Measurements from ENCODE around the gene HOXD11. TPM values are rescaled to one million over a fixed set of nuclear protein-coding genes. Genes with fewer than 3 reads are reported as not detected.

The HOXD11 gene
- total RNA-seq, 2 donors from 2014 or later, result 0.32 to 5.3 TPM

DNA sequence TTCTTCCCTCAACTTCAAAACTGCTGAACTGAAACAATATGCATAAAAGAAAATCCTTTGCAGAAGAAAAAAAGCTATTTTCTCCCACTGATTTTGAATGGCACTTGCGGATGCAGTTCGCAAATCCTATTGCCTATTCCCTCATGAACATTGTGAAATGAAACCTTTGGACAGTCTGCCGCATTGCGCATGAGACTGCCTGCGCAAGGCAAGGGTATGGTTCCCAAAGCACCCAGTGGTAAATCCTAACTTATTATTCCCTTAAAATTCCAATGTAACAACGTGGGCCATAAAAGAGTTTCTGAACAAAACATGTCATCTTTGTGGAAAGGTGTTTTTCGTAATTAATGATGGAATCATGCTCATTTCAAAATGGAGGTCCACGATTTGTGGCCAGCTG lies 30.8 kb downstream of the HOXD11 start:
- no peak for DNase-seq (ENCODE audit: low spot score)
- intact Hi-C loops (cut with DNase I), result loop anchor here (5.0 kb wide), 1 partner anchor 499 kb away; no protein-coding TSS in a partner anchor

DNA sequence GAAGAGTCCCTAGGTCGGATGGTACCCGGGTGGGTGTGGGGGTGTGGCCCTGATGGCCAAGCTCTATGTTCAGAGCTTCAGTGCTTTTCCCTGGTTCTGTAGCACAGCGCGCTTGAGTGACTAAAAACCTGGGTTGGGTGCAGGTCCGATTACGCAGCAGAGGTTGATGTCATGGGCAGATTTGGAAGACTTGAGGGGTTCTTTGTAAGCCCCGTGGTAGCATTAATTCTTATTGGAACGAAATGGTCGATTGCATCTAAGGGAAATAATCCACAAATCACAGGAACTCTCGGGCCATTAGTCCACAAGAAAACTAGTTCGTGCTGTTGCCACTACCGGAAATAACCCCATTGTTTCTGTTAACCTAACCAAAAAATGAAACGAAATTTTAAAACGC lies 31.4 kb downstream of the HOXD11 start:
- intact Hi-C loops (cut with DNase I), result loop anchor here (5.0 kb wide), 1 partner anchor 499 kb away; no protein-coding TSS in a partner anchor

DNA sequence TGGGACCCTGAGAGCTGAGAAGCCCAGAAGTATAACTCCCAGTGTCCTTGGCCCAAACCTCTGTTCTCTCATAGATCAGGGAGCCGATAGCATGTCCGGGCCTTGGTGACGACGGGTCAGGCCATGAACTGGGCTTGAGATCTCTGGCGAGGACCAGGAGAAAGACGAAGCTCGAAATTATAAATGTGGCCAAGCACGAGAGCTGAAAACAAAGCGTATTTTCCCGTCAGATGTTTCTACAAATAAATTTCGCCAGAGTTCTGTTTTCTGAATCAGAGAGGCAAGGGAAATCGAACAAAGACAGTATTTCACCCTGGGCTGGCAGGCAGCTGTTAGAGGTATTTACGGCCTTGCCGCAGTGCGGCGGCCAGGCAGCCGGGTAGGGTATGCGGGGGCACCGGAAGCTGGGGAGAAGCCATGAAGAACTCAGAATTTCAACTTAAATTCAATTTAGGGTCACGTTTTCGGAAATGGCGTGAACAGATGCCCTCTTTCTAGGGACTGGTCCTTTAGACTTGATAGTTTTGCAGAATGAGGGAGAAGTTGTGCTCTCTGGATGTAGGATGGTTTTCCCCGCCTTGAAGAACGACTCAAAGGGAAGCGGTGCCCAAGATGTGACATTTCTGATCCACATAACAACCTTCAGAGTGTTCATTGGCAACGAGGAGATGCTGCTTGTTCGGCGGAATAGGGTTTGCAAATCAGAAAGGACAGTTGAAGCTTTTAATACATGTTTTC lies 32.0 kb downstream of the HOXD11 start:
- intact Hi-C loops (cut with DNase I), result loop anchor here (5.0 kb wide), 1 partner anchor 498 kb away; no protein-coding TSS in a partner anchor
- no peak for DNase-seq (ENCODE audit: low spot score)

More for the DNA sequence above, 31.4 kb downstream of the HOXD11 start:
- no peak for DNase-seq (ENCODE audit: low spot score)

DNA sequence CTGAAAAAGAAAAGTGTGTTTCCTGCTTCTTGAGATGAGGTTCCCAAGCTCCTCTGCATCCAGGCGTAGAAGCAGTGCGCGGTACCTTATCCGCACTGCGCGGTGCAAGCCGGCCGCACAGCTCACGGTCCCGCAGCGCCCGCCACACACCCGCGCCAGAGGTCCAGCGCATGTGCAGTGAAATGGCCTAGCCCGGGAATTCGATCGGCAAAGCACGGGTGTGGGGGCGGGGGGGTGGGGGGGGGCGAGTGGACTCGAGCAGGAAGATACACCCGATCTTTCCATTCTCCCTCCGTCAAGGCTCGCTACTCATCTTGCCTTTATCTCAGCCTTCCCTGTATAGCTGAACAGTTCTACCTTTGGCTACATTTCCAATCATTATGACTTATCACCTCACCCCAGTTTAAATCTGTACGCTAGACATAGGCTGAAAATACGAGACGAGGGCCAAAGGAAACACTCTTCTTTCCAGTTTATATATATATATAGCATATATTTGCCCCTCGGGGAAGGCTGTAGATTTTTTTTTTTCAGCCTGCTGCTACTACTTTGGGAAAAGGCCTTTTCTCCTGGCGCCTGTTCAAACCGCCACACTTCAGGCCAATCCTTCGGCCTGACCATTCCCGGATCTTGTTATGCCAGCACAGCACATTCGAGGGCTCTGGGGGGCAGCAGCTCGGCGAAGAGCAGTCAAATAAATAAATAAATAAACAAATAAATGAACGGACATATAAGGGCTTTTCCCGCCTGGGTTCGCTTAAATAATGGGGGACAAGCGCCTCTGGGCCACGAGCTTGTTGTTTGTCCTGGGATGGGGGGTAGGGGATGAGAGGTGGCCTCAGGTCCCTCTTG lies 32.8 kb downstream of the HOXD11 start:
- DNase-seq (ENCODE audit: low spot score), result no peak
- intact Hi-C loops (cut with DNase I), result loop anchor here (2.0 to 10.0 kb wide), 5 partner anchors 312 to 497 kb away; no protein-coding TSS in a partner anchor

DNA sequence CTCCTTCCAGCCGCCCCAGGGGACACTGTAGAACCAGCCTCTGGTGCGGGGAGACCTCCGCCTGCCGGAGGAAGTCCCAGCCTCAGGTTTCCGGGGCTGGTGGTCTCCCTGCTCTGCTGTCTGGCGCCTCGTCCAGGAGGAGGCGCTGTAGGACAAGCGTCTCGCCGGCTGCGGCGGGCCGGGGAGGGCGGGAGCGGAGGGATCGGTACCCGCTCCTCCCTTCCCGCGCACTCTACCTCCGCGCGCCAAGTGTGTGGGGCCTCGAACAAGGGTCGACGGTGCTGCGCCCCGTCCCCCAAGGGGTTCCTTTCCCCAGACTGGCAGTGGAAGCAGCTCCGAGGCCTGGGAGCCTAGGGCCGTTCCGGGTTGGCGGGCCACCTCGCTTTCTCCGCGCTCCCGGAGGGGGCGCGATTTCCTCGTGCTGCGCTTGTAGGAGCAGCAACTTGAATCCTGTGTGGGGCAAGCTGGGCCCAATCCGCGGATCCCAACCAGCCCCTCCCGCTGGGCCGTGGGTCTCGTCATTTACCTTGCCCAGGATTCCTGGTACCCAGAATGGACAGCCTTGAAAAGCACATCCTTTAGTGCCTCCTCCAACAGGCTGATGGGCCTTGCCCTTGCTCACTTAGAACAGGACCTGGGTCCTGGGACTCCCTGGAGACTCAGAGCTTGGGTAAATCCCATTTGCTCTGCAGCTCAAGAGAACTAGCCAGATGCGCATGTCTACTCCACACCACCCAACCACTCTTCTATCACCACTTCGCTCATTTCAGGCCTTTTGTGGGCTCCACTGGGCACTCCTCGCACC lies 33.6 kb downstream of the HOXD11 start:
- intact Hi-C loops (cut with DNase I), result loop anchor here (2.0 to 10.0 kb wide), 4 partner anchors 312 to 414 kb away; no protein-coding TSS in a partner anchor
- DNase-seq (ENCODE audit: low spot score), result peak; percentile 92

DNA sequence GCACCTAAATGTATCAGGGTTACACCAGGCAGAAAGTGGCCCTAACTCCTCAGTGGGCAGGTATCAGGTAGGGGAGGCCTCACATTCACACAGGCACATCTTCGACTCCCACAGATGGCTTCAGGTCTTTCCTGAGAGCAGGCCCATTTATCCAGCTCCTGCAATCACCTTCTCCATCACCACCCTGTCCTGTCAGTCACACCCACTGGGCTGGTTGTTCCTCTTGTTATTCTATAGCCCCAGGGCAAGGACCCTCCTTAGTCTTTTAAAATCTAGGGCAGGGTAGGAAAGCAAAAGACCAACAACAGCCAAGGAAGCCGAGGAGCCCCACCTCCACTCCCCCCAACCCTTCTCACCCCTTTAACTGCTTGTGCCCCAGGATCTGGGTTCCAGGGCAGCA lies 35.2 kb downstream of the HOXD11 start:
- intact Hi-C loops (cut with DNase I), result loop anchor here (5.0 to 10.0 kb wide), 3 partner anchors 310 to 413 kb away; no protein-coding TSS in a partner anchor
- no peak for DNase-seq (ENCODE audit: low spot score)

DNA sequence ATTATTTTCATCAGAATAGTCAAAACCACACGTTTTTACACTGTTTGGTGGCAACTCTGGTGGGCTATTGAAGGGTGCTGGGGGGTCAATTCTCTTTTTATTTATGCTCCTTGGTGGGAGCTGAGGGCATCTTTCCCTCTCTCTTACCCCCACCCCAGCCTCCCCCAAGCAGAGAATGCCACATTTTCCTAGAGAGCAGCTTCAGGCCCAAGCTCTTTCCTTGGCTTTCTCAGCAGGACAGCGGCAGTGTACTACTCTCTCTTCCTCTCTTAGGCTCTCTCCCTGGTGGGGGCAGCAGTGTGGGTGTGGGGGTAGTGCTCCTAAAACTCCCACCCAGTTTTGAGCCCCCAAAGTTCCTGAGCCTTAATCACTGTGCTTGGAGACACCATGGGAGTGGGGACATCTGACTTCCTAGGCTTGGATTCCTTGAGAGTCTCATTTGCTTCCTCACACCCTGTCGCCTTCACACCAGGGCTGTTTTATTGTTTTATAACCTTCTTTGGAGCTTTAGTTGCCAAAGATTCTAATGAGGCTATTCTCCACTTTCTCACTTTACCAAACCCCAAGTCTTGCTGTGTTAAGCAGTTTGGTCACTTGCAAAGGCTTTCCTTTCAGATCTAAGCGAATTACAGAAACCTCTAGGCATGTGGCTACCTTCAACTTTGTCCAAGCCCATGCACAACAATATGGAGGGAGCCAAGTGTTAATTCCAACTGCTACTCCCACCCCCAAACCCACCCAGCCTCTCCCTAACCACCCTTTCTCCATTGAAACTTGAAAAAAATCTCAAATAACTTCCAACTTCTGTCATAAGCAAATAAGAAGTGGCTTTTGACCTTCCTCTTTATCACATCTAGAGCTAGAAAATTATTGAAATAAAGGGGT lies 38.2 kb downstream of the HOXD11 start:
- intact Hi-C loops (cut with DNase I), result loop anchor here in 1 of 2 donors (10.0 kb wide), 1 partner anchor 409 kb away; no protein-coding TSS in a partner anchor

DNA sequence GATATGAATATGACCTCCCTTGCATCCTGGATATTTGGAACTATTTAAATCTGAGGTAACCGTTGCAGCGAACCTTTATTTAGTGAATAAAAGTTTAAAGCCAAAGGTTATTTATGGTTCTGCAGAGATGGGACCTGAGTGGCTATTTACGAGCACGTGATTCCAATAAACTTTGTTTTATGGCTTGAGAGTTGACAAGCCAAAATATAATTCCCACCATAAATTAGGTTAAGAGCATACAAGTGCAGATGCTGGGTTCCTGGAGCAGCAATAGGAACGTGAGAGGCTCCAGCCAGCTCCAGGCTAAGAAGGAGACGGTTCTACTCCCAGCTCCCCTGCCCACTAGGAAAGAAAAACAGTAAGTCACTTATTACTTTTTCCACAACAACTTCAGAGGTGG lies 39.0 kb downstream of the HOXD11 start:
- DNase-seq (ENCODE audit: low spot score), result no peak
- intact Hi-C loops (cut with DNase I), result loop anchor here in 1 of 2 donors (10.0 kb wide), 1 partner anchor 409 kb away; no protein-coding TSS in a partner anchor

More for the DNA sequence above, 38.2 kb downstream of the HOXD11 start:
- no peak for DNase-seq (ENCODE audit: low spot score)

DNA sequence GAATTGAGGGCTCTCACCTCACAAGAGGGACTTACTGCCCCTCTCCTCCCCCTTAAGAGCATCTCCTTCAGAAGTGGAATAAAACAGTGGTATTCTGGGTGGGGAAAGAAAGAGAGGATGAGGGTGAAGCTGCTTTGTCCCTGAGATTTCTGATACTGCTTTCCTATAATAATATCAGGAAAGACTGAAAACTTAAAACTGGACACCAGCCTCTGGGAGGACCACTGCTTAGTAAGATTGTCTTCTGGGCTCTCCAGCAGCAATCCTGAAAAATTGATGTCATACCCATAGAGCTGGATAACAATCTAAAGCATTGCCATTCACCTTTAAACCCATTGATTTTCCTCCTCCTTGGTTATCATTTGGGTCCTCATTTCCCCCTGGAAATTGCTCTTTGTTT lies 39.6 kb downstream of the HOXD11 start:
- intact Hi-C loops (cut with DNase I), result loop anchor here in 1 of 2 donors (10.0 kb wide), 1 partner anchor 408 kb away; no protein-coding TSS in a partner anchor
- no peak for DNase-seq (ENCODE audit: low spot score)

DNA sequence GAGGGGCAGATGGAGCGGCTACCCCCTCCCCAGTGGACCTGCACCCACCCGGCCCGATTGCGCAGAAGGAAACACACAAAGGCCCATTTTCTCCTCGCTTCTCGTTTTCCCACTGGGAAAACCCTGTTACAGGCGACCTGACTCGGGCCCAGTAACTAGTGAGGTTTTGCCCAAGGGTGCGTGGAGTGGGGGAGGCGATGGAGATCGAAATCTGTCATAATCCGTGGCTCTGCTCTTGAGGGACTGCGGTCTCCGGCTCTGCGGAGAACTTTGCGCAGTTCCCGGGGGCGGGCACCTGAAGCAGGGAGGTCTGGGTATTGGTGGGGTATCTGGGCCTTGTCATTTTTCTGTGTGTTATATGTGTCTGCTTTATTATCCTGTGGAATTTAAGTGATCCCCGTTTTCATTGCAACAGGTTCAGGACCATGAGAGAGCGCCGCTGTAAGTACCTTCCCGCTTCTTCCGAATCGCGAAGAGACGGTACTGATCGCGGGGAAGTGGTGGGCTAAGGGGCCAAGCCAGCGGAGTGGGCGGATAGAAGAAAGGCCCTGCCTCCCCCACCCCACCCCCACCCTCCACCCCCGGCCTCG lies 40.2 kb downstream of the HOXD11 start:
- DNase-seq (ENCODE audit: low spot score), result no peak
- intact Hi-C loops (cut with DNase I), result loop anchor here in 1 of 2 donors (10.0 kb wide), 1 partner anchor 407 kb away; no protein-coding TSS in a partner anchor

DNA sequence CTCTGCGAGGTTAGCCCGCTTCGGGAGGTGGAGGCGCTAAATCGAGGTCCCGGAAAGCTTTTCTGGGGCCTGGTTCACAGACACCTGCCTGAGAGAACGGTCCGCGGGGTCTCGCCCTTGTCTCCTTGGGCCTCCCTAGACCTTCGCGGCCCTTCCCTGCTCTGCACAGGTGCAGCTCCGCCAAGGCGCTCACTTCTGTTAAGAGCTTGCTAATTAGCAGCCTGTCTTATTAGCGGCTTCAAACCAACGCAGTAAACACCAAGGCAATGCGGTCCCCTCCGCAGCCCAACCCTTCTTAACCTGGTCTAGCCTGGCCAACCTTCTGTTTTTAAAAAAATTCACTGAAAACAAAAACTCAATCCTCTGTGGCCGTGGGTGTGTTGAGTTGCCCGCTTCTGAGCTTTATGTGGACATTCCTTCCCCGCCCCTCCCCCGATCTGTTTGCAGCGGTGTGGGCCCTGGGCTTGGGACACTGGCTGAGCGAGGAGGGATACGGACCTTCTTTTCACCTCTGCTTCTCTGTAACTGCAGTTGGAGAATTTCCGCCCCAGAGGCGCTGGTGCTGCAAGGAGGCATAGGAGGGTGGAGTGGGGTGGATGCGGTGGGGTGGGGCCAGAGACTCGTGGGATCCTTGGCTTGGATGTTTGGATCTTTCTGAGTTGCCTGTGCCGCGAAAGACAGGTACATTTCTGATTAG lies 40.9 kb downstream of the HOXD11 start:
- intact Hi-C loops (cut with DNase I), result loop anchor here in 1 of 2 donors (10.0 kb wide), 1 partner anchor 407 kb away; no protein-coding TSS in a partner anchor
- DNase-seq (ENCODE audit: low spot score), result no peak

DNA sequence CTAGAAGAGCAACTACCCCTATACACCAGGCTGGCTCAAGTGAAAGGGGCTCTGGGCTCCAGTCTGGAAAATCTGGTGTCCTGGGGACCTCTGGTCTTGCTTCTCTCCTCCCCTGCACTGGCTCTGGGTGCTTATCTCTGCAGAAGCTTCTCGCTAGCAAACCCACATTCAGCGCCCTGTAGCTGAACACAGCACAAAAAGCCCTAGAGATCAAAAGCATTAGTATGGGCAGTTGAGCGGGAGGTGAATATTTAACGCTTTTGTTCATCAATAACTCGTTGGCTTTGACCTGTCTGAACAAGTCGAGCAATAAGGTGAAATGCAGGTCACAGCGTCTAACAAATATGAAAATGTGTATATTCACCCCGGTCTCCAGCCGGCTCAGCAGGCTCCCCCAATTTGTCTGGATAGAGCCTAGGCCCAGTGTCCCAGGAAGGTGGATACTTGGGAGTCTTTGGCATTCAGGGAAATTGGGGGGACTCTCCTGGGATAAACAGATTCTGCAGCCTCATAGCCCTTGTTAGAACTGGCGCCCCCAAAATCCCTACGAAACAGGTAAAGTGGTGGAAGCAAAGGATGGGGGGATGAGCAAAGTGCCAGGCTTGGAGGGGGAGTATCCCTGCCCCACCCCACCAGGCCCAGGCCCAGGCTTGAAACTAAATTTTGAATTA lies 41.8 kb downstream of the HOXD11 start:
- intact Hi-C loops (cut with DNase I), result loop anchor here in 1 of 2 donors (10.0 kb wide), 1 partner anchor 406 kb away; no protein-coding TSS in a partner anchor
- DNase-seq (ENCODE audit: low spot score), result no peak

DNA sequence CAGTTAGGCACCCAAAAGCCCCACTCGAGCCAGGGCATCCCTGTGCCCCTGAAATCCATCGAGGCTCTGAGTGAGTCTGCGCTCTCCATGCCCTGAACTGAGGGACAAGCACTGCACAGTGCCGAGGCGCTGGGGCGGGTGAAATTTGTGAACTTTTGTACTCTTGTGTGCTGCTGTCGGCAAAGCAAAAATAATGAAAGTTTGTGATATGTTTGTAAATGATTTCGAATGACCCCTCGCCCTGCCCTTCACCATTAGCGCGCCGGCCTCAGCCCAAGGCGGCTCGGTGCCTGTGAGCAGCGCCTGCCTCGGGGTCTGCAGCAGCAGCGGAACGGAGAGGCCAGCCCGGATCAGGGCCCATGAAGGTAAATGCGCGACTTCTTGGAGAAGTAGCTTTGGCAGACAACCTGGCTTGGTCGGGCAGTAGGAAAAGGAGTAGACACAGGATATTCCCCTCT lies 42.4 kb downstream of the HOXD11 start:
- no peak for DNase-seq (ENCODE audit: low spot score)
- intact Hi-C loops (cut with DNase I), result loop anchor here in 1 of 2 donors (10.0 kb wide), 1 partner anchor 405 kb away; no protein-coding TSS in a partner anchor

DNA sequence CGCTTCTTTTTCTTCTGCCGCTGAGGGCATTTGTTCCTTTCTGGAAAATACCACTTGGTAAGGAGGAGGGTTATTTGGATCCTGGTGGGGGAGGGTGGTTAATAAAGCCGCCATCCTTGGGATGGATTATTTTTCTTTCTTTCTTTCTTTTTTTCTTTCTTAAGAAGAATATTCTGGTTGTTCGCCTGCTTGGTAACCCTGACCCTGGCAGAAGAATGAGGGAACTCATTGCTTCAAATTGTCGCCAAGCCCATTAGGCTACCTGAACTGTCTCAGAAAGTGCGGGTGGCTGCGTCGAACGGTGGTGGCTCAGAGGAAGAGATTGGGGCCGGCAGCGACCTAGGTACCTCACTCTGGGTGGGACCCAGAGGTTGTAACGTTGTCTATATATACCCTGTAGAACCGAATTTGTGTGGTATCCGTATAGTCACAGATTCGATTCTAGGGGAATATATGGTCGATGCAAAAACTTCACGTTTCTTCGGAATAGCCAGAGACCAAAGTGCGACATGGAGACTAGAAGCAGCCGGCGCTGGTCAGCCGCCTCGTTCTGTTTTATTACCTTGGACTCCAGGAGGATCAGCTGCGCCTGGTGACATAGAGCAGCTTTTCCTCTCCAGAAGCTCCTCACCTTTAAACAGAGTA lies 43.0 kb downstream of the HOXD11 start:
- DNase-seq (ENCODE audit: low spot score), result no peak
- intact Hi-C loops (cut with DNase I), result loop anchor here in 1 of 2 donors (10.0 kb wide), 1 partner anchor 405 kb away; no protein-coding TSS in a partner anchor

DNA sequence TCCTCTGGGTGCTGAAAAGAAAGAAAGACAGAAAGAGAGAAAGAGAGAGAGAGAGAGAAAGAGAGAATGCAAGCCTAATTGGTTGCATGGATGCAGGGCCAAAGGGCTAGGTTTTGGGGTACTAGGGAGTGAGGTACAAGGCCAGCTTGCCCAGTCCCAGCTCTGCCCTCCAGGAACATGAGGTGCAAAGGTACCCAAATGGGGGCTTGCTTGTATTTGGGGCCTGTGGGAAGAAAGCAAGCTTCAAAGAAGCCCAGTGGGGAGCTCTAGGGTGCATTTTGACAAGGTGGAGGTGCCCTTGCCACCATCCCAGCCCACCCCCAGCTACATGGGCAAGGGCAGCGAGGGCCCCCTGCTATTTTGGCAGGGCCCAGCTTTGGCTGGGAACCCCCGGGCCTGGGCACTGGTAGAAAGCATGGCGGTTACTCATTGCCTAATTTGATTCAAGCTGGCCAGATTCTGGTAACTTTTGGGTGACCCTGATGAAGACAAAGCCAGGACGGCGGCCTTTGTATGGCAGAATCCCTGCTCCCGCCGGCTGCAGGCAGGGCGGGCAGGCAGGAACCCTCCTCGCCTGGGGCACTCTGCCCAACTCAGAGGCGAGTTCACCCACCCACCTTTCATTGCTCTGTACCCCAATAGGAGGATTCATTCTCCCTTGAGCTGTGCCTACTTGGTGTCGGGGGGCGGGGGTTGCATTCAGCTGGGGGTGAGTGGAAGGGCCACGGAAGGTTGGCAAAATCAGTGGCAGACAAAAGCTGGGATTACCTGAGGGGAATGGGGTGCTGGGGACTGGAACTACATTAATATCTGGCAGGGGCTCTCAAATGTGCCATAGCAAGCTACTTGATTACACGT lies 43.7 kb downstream of the HOXD11 start:
- intact Hi-C loops (cut with DNase I), result no loop called here
- DNase-seq (ENCODE audit: low spot score), result no peak

Data from posterior vena cava (tissue), 2 donors.